Endothelial cell of umbilical vein (primary cell): ENCODE data around the gene ENPP4. TPM values are rescaled to one million over a fixed set of nuclear protein-coding genes. Genes with fewer than 3 reads are reported as not detected.

Experiments
- BruUV-seq: library from RNA; stranded (reverse); fragments of 400-500 nt; replicated peaks from 2 replicates; lab custom pipeline; 2021; lab: Mats Ljungman, UMichigan
- CTCF ChIA-PET: fragments of 300-600, 350-600 bp; sonication (Branson Sonifier 250); formaldehyde crosslinking; loops from one replicate; lab custom pipeline; 2021; ENCODE audit warnings: antibody characterized with exemption, inconsistent platforms; lab: Charles Lee
- POLR2A ChIA-PET: fragments of 300-600, 350-600 bp; sonication (Branson Sonifier 250); formaldehyde crosslinking; loops from one replicate; lab custom pipeline; 2021; ENCODE audit warnings: antibody characterized with exemption, inconsistent platforms; lab: Charles Lee
- DNase-seq: peaks from one replicate; pipeline ENCODE4 v3.0.0-alpha.2; 2011; ENCODE audit warnings: low read depth, low spot score
- FAIRE-seq: peaks from 2 replicates; lab custom pipeline; 2011; peaks lifted over from hg19 to GRCh38; lab: Jason Lieb, UNC
- H2AFZ ChIP-seq: 2 replicates; pipeline ENCODE4 v1.6.0; 2012; ENCODE audit warnings: low read depth, low read length, control low read depth, inconsistent platforms
- H3K27ac ChIP-seq: 2 replicates; pipeline ENCODE4 v1.5.1; 2011; ENCODE audit warnings: low read depth, mild to moderate bottlenecking, control low read depth, low read length, moderate library complexity; ENCODE audit not compliant: insufficient read depth
- H3K27me3 ChIP-seq, 2 experiments: 2 replicates each; pipeline versions ENCODE4 v1.6.0 to v1.6.1; 2011; ENCODE audit warnings: low read length in 2 of 2, mixed read lengths in 1 of 2; ENCODE audit not compliant: control insufficient read depth in 2 of 2, insufficient read depth in 2 of 2
- H3K36me3 ChIP-seq, 2 experiments: 2 replicates in 1 of 2; 3 replicates in 1 of 2; pipeline ENCODE4 v1.5.1; 2011; ENCODE audit warnings: low read length in 2 of 2, mild to moderate bottlenecking in 1 of 2, moderate library complexity in 1 of 2; ENCODE audit not compliant: control insufficient read depth in 2 of 2, insufficient read depth in 2 of 2; ENCODE audit errors: extremely low read depth in 1 of 2
- H3K4me1 ChIP-seq: 3 replicates; pipeline ENCODE4 v1.5.1; 2011; ENCODE audit warnings: mild to moderate bottlenecking, low read length; ENCODE audit not compliant: control insufficient read depth, insufficient read depth; ENCODE audit errors: extremely low read depth
- H3K4me2 ChIP-seq: 2 replicates; pipeline ENCODE4 v1.6.1; 2011; ENCODE audit warnings: low read length, control low read depth, mixed read lengths; ENCODE audit not compliant: insufficient read depth
- H3K4me3 ChIP-seq, 3 experiments: fragments of 200-600 bp in 1 of 3; sonication (generic), shearing (Covaris generic) in 1 of 3; replicated peaks in 1 of 3; 2 replicates each; pipeline ENCODE4 v1.5.1; 2011 to 2016; ENCODE audit warnings: control low read depth in 3 of 3, low read length in 3 of 3, mild to moderate bottlenecking in 2 of 3, inconsistent platforms in 1 of 3, low read depth in 1 of 3, moderate library complexity in 1 of 3; ENCODE audit not compliant: insufficient read depth in 1 of 3
- H3K79me2 ChIP-seq: 2 replicates; pipeline ENCODE4 v1.6.0; 2012; ENCODE audit warnings: low read length, inconsistent platforms; ENCODE audit not compliant: control insufficient read depth, insufficient read depth
- H3K9ac ChIP-seq: replicated peaks from 2 replicates; pipeline ENCODE3; 2011; ENCODE audit warnings: low read length, control low read depth; ENCODE audit not compliant: insufficient read depth; ENCODE audit errors: extremely low read depth
- H3K9me1 ChIP-seq: replicated peaks from 3 replicates; pipeline ENCODE4 v1.6.0; 2011; ENCODE audit warnings: mild to moderate bottlenecking, low read length; ENCODE audit not compliant: control insufficient read depth, insufficient read depth; ENCODE audit errors: extremely low read depth
- H3K9me3 ChIP-seq: replicated peaks from 2 replicates; pipeline ENCODE4 v1.5.1; 2012; ENCODE audit warnings: low read length, inconsistent platforms; ENCODE audit not compliant: control insufficient read depth, insufficient read depth
- H4K20me1 ChIP-seq: replicated peaks from 2 replicates; pipeline ENCODE3; 2011; ENCODE audit warnings: mild to moderate bottlenecking, low read length; ENCODE audit not compliant: control insufficient read depth, insufficient read depth; ENCODE audit errors: extremely low read depth
- CTCF ChIP-seq, 2 donors: IDR thresholded peaks; 1 replicate in 1 of 2; 2 replicates in 1 of 2; pipeline ENCODE4 v1.5.1; 2011; ENCODE audit warnings: low read length in 2 of 2, mild to moderate bottlenecking in 2 of 2, moderate library complexity in 2 of 2, control low read depth in 1 of 2, inconsistent platforms in 1 of 2, low read depth in 1 of 2; ENCODE audit not compliant: insufficient read depth in 1 of 2; ENCODE audit errors: extremely low read depth in 1 of 2
- EZH2 ChIP-seq: IDR thresholded peaks from 2 replicates; pipeline ENCODE4 v1.6.1; 2012; ENCODE audit warnings: borderline replicate concordance, low read depth, mild to moderate bottlenecking, moderate library complexity, low read length, inconsistent platforms; ENCODE audit not compliant: severe bottlenecking
- FOS ChIP-seq: IDR thresholded peaks from 2 replicates; pipeline ENCODE4 v1.6.1; 2011; ENCODE audit warnings: mild to moderate bottlenecking, low read length, moderate library complexity, borderline replicate concordance; ENCODE audit not compliant: insufficient read depth
- GATA2 ChIP-seq: IDR thresholded peaks from 2 replicates; pipeline ENCODE4 v1.7.0; 2011; ENCODE audit warnings: low read depth, mild to moderate bottlenecking, moderate library complexity, mixed read lengths, low read length; ENCODE audit not compliant: insufficient read length, insufficient read depth
- JUN ChIP-seq: IDR thresholded peaks from 2 replicates; pipeline ENCODE4 v1.6.1; 2011; ENCODE audit warnings: borderline replicate concordance, low read depth; ENCODE audit not compliant: insufficient read length, insufficient read depth
- MAX ChIP-seq: IDR thresholded peaks from 2 replicates; pipeline ENCODE4 v1.6.1; 2011; ENCODE audit not compliant: insufficient read depth, insufficient read length
- MYC ChIP-seq: IDR thresholded peaks from one replicate; pipeline ENCODE4 v1.6.1; 2011; ENCODE audit warnings: mild to moderate bottlenecking, low read depth, low read length
- POLR2A ChIP-seq: IDR thresholded peaks from 2 replicates; pipeline ENCODE4 v1.6.1; 2012; ENCODE audit warnings: low read depth, mild to moderate bottlenecking, control low read depth, low read length
- POLR2AphosphoS5 ChIP-seq: IDR thresholded peaks from 2 replicates; pipeline ENCODE4 v1.6.1; 2012; ENCODE audit warnings: low read depth, mild to moderate bottlenecking, control low read depth, low read length, moderate library complexity; ENCODE audit not compliant: insufficient read depth
- dilution Hi-C: fragments of 300-500 bp; cut with MboI; formaldehyde crosslinking; loops from one replicate; pipeline ENCODE4 v1.15.0; 2019; ENCODE audit warnings: low sequenced_read_pairs; ENCODE audit not compliant: extremely low pct_ligation_motif_present
- intact Hi-C: fragments of 100-400 bp; cut with micrococcal nuclease; formaldehyde crosslinking; loops from one replicate; pipeline ENCODE4 v1.10.0; 2022
- polyA plus RNA-seq, 4 experiments: library from polyadenylated mRNA; depleted of rRNA in 3 of 4; stranded (reverse) in 3 of 4; unstranded in 1 of 4; fragments of >200 nt; gene quantifications; 2 replicates each; pipeline versions ENCODE4 v1.2.1 to v1.2.3, GENCODE V29; 2011 to 2012; ENCODE audit warnings: missing spikeins in 1 of 4
- total RNA-seq: library from RNA; stranded (reverse); gene quantifications from 2 replicates; pipeline ENCODE4 v1.2.3, GENCODE V29; 2021

Gene ENPP4
- total and polyA plus RNA-seq, 2 donors (not counting 3 experiments of a cell fraction or from before 2014, with no cell fraction given): 1.5 to 3.9 TPM

GRCh38 chr6:46116289-46116688 is 13.5 kb upstream of the ENPP4 start:
- H3K4me1 ChIP-seq: no peaks in the 10 kb centered on the region
- no peak overlapping the region for H3K4me3 ChIP-seq
- intact Hi-C loops: no loop called here
- no peak overlapping the region for H3K4me2 ChIP-seq
- dilution Hi-C loops: no loop called here
- FAIRE-seq (no peak), DNase-seq (no peak)
- H3K27ac ChIP-seq: no peak overlapping the region
- ChIA-PET CTCF (interaction anchor here (1.2 kb wide), 1 partner anchor 26 kb away, joined by 5 read pairs; no protein-coding TSS in a partner anchor), POLR2A (interaction anchor here (1.0 kb wide), 1 partner anchor 13 kb away, joined by 4 read pairs; no protein-coding TSS in a partner anchor)
- no peak overlapping the region for H2AFZ ChIP-seq
- BruUV-seq: no TSS peak
- H3K36me3 ChIP-seq: no peaks in the 10 kb centered on the region
- no peak for TF ChIP-seq FOS
- TF ChIP-seq GATA2: no peak
- no peak for TF ChIP-seq JUN
- no peak for TF ChIP-seq POLR2A
- no peak for TF ChIP-seq MYC
- H3K9ac ChIP-seq: no peak overlapping the region
- H3K27me3 ChIP-seq: no peaks in the 10 kb centered on the region
- H3K9me3 ChIP-seq: no peaks in the 10 kb centered on the region
- no peaks in the 10 kb centered on the region for H3K9me1 ChIP-seq
- no peaks in the 10 kb centered on the region for H4K20me1 ChIP-seq
- H3K79me2 ChIP-seq: no peaks in the 10 kb centered on the region

- H3K36me3 ChIP-seq: no peaks in the 10 kb centered on the region
- intact Hi-C loops (no loop called here), dilution Hi-C loops (no loop called here)
- no peak overlapping the region for H2AFZ ChIP-seq
- H3K9me3 ChIP-seq: no peaks in the 10 kb centered on the region
- CTCF ChIA-PET: interaction anchor here (0.9 kb wide), 1 partner anchor 28 kb away, joined by 3 read pairs; no protein-coding TSS in a partner anchor
- no peaks in the 10 kb centered on the region for H3K27me3 ChIP-seq
- no peaks in the 10 kb centered on the region for H3K9me1 ChIP-seq
- DNase-seq (no peak), FAIRE-seq (no peak)
- no peaks in the 10 kb centered on the region for H3K79me2 ChIP-seq
- H3K4me2 ChIP-seq: no peak overlapping the region
- H4K20me1 ChIP-seq: no peaks in the 10 kb centered on the region
- POLR2A ChIA-PET: no interaction called here
- H3K9ac ChIP-seq: no peak overlapping the region
- no TSS peak for BruUV-seq
- no peaks in the 10 kb centered on the region for H3K4me1 ChIP-seq
- H3K4me3 ChIP-seq: no peak overlapping the region
- no peak overlapping the region for H3K27ac ChIP-seq
- no peak for TF ChIP-seq POLR2AphosphoS5
- no peak for TF ChIP-seq MAX
- TF ChIP-seq MYC: no peak
- TF ChIP-seq FOS: no peak
- no peak for TF ChIP-seq CTCF (IDR thresholded peaks at IDR 0.05; ENCODE audit: extremely low read depth in 1 of 2, insufficient read depth in 1 of 2, low read depth in 1 of 2, low read length in 2 of 2)
- no peak for TF ChIP-seq POLR2A
- TF ChIP-seq EZH2: no peak
- TF ChIP-seq JUN: no peak
- no peak for TF ChIP-seq GATA2
Observed at GRCh38 chr6:46118157-46118556, 11.6 kb upstream of the ENPP4 start.
